ENCODE data around the gene PHF21A.
"Not testable (repeated sequence)": the region's sequence is repeated elsewhere in the genome, so short reads cannot be mapped to it uniquely, and the experiment has no call there.

GRCh38 chr11:45905576-45905975 is 215.7 kb downstream of the PHF21A start:
- not testable (repeated sequence) for TF ChIP-seq YY1 (IDR thresholded peaks at IDR 0.05; ENCODE audit: insufficient read depth, insufficient read length); ZNF274 (IDR thresholded peaks at IDR 0.05; ENCODE audit: low read depth, low read length); SUZ12 (IDR thresholded peaks at IDR 0.05; ENCODE audit: extremely low read depth, insufficient read depth, insufficient read length)
